Activated CD8-positive, alpha-beta memory T cell treated with anti-CD3 and anti-CD28 coated beads, Interleukin-2, amount 50 U/mL, for 48 hours (primary cell): Measurements from ENCODE around the gene ZNF32.
"Not testable (repeated sequence)": the region's sequence is repeated elsewhere in the genome, so short reads cannot be mapped to it uniquely, and the experiment has no call there.

Source experiments
- DNase-seq: peaks from one replicate; pipeline ENCODE4 v3.0.0-alpha.2; 2020

Gene ZNF32

DNA sequence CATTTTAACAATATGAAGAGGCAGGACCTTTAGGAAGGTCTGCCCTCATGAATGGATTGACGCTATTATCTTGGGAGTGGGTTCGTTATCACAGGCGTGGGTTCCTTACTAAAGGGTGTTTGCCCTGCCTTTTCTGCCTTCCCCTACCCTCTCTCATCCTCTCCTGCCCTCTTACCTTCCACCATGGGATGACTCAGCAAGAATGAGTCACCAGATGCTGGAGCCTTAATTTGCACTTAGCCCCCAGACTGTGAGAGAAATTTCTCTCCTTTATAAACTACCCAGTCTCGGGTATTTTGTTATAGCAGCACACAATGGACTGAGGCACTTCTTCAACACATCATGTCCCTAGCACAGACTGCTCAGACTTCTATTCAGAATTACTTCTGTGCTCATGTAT is 31.4 kb upstream of the ZNF32 start:
- no peak for DNase-seq

DNA sequence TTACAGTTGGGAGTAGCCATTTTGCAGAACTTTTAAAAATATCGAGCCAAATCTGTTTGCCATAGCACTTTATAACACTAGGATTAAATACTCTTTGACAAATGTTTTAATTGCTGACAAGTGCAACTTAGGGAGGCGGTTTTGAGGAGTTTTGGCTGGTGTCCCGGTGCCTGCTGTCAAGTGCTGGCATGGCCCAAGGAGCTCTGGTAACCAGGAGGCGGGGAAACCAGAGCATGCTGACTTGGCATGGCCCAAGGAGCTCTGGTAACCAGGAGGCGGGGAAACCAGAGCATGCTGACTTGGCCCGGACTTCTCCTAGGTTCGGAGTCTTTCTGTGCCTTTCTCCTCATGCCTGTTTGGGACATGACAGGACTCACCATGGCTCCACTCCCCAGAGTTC is 30.8 kb upstream of the ZNF32 start:
- no peak for DNase-seq

DNA sequence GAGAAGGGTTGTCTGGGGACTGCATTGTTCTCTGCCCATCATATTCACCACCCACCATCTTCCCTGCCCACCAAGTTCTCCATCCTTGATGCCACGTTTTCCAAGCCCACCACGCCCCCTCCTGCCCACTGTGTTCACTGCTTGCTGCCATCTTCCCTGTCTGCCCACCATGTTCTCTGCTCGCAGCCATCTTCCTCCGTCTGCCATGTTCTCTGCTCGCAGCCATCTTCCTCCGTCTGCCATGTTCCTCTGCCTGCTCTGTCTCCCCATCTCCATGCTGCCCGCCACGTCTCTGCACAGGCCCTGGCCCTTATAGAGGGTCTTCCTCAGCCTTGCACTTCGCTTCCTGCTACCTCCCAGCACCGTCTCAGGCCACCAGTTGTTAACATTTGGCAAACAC is 30.0 kb upstream of the ZNF32 start:
- no peak for DNase-seq

DNA sequence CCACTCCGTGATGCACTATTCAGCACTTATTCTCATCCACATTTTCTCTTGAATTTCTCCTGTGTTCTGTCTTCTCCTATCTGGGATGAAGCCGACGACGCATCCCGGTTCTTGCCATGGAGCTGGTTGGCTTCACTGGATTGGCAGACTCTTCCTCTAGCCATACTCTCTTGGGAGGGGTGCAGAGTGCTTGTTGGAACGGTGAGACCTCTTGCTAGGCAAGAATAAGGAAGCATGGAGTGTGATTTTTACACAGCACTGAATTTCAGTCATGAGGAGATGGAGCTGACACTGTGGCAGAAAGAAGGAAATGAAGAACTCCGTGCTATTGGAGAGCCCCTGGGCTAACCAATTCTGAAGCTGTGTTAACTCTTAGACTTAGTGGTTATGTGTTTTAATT is 28.2 kb upstream of the ZNF32 start:
- DNase-seq, result no peak

DNA sequence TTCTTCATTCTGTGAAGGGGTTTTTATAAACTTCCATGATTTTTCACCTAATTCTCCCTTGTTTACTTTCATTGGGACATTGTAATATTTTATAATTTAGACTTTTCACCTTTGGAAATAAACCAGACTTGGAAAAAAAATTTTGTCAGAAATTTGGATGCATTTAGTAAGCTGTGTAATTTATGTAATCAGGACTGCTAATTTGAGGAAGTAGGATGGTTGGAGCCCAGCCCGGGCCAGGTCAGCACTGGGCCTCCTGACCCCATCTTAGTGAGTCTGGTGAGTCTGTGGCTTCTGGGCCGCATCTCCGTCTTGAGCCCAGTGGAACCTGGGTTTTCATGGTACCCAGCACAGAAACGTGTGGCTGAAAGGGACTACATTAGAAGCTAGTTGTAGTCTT is 27.6 kb upstream of the ZNF32 start:
- DNase-seq, result no peak

DNA sequence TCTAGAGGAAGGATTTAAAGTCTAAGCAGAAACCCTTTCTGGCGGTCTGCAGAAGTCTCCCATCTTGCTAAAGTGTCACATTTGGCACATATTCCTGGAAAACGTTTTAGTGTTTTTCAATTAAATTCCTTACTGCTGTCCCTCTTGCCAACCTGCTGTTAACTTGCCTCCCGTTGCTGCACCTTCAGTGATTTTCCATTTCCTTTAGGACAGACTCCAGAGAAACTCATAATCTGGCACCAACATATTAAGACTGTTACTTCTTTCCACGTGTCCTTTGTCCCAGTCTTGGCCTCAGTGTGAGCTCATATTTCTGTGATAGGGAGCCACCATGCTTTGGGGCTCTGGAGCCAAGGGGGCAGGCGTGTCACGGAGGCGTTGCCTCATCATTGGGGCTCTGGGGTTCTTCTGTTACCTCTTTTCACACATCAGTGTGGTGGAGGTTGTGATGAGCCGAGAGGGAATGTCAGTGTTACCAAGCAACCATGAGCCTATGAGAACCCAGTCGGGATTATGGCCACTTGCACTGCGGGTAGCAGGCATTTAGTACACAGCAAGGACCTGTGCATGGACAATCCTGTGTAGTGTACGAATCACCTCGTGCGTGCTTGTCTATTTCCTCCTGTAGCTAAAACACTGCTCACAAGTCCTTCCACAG is 26.0 kb upstream of the ZNF32 start:
- DNase-seq, result no peak

DNA sequence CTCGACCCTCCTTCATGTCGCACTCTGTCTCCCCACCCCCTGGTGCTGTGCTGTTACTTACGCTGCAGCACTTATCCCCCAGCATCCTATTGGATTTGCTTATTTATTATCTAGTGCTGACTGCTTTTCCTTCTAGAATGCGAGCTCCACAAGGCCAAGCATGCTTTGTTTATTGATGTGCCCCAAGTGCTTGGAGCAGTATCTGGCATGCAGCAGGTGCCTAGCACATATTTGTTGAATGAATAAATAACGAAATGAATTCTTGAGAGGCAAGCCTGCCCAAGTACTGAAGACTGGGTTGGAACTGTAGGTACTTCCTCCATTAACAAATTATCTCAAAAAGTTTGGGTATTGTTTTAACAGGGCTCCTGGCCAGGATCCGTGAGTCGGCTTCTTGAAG is 24.8 kb upstream of the ZNF32 start:
- no peak for DNase-seq

DNA sequence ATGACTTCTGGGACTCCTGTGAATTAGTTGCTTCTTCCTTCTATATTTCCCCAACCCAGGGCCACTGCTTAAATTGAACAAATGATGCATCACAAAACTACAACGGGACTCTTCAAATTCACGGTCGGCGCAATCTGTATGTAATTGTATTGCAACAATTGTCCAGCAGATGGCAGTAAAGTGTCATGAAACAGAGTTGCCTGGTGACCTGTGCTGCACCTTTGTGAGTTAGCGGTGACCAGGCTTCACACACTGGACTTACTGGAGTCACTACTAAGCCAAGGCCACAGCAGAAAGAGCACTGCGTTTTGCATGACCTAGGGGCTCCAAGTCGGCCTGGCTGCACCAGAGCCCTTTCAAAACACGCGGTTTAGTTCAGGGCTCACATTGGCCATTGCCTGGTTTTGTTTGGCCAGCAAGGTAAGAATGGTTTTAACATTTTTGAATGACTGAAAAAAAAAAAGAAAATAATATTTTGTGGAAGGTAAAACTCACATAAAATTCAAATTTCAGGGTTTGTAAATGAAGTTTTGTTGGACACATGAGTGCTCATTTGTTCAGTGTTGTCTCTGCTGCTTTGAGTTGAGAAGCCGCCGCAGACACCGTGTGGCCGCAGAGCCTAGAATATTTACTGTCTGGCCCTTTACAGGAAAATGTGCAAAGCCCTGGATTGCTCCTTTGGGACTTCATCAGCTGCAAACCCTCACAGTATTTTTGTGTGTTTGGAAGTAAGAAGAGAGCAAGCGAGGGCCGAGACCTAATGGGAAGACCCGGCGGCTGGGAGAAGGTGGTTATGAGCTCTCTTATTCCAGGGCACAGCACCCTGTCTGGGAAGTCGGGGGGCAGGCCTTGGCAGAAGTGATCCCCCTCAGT is 23.2 kb upstream of the ZNF32 start:
- DNase-seq, result no peak

DNA sequence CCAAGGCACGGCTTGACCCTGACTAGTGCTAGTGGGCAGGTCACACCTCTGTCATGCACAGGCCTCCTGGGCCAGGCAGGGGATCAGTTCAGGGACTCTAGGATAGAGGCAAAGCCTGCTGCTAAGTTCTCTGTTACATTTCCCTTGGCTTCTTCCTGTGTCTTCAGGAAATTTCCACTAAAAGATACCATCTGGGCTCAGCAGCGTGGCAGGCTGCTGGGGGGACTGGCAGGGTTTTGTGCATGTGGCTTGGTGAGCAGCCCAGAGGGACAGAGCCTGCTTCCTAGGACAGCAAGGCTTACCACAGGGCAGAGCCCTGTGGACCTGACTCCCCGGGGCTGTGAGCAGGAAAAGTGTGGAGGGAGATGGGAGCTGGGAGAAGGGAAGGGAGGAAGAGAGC is 20.7 kb upstream of the ZNF32 start:
- no peak for DNase-seq

DNA sequence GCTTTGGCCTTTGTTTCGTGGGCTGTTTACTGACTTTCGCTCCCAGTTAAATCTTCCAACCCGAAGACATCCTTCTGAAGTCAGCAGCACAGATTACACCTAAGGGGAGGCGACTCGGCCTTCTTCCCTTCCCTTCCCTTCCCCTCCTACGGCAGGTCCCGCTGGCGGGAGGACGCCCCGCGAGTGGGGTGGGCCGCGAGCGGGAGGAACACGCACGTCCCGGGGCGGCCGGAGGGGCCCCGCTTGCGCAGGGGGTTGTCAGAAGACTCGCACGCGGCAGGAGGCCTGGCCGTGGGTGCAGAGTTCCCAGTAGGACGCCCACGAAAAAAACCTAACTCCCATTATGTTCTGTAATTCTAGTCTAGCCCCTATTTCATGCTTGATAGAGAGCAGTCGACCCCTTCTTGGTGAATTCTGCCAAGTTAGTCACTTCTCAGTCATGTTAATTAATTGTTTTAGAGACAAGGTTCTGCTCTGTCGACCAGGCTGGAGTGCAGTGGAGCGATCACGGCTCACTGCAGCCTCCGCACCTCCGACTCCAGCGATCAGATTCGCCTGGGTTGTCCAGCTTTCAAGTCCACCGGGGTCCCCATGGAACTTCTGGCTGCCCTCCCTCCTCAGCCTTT is 19.2 kb upstream of the ZNF32 start:
- no peak for DNase-seq

DNA sequence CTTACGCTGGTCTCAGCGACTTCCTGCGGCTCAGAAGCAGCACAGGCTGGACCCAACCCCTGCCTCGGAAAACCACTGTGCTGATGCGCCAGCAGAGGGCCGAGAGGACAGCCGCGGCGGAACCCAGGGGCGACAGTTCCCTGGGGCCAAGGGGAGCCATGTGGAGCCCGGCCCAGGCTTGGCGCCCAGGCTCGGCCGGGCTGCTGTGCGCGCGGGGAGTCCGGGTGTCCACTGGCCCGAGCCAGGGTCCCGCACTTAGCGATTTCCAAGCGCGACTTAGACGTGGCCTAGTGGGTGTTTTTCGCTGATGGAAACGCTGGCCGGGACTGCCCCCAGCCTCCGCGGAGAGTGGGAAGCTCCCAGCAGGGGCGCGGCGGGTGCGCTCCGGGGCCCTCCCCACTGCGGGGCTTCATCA is 18.6 kb upstream of the ZNF32 start:
- no peak for DNase-seq

DNA sequence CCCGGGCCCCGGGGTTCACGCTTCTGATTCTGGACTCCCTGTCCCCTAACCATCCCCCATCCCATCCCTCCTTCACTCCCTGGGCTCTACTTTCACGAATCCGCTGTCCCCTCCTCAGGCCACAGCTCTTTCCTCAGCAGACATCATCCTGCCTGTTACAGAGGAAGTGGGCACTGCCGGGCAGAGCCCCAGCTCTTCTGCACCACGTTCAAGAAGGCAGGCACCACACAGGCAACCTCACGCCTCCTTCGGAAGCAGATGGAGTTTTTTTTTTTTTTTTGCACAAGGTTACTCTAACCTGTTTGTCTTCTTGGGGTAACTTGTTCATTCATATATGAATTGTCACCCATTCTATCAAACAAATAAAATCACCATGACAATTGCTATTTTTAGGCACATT is 17.9 kb upstream of the ZNF32 start:
- no peak for DNase-seq

DNA sequence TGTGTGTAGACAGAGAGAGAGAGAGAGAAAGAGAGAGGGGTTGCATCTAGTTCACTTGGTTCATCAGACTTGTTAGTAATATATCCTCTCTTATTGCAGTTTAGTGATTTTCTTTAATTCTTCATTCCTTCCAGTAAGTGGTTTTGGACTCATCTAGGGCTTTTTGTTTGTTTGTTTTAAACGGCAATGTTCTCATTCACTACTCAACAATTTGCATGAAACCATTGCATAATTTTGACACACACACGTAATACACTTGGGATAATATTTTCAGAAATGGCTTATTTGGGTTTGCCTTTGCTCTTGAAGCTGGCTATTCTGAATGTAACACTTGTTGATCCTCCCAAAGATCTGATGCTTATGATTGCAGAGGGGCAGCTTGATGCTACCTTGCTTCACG is 16.4 kb upstream of the ZNF32 start:
- DNase-seq, result no peak

DNA sequence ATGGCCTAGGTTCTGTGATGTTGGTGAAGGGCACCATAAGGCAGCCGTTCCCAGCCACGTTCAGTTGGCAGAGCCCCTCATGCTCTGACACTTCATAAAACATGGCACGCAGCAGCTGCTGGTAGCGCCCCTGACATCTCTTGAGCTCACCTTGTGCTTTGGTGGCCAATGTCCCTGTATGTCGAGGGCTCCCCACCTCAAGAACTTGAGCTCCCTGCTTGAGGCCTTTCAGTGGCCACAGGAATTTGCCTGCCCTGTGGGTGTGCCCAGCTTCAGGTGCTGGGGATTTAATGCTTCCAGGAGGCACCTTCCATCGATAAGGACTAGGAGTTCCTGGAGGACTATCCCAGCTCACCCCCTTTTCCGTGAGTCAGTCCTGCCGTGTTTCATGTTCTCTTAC is 9.5 kb upstream of the ZNF32 start:
- no peak for DNase-seq

DNA sequence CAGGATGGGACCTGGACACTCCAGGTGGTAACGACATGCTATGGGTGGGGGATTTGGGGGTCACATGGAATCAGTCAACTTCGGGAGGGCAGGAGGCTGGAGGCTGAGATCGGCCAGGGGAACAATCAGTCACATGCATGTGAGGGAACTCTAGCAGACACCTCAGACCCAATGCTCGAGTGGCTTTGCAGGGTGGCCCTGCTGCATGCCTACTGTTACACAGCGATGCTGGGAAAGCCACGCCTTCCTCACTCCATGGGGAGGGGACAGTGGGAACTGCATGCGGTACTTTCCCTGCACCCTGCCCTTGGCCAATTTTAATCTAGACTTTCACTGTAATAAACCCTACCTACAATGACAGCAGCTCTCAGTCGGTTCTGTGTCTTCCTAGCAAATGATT is 6.6 kb upstream of the ZNF32 start:
- DNase-seq, result no peak

DNA sequence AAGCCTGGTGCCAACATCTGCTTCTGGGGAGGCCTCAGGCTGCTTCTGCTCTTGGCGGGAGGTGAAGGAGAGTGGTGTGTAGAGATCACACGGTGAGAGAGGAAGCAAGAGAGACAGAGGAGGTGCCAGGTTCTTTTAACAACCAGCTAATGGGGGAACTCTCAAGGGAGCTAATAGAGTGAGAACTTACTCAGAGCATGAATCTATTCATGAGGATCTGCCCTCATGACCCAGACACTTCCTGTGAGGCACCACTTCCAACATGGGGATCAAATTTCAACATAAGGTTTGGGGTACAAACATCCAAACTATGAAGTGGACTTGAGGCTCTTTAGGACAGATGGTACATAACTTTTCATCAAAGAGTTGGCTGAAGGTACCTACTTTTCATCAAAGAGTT is 5.1 kb upstream of the ZNF32 start:
- no peak for DNase-seq

DNA sequence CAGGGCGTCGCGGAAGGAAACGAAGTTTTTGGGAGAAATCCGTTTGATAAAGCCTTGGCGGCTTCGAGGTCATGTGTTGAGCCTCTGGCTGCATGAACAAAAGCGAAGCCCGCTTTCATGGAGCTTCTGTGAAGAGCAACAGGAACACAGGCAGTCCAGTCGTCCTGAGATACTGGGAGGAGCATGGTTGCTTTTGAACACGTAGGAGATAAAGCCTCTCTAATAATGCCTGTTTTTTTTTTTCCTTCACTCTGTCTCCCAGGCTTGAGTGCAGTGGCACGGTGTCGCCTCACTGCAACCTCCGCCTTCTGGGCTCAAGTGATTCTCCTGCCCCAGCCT is 473 bp upstream of the ZNF32 start:
- DNase-seq, result no peak

DNA sequence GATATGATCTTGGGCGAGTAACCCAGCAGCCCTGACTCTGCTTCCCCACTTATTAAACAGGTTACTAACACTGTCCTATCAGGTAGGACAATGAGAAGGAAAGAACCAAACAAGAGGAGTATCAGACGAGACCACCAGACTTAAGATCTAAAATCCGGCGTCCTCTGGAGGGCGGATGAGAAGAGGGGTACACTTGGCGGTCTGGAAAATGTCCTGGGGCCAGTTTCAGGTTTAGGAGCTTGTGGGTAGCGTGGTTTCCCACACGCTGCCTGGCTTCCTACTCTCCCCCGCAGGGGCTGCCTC is 635 bp downstream of the ZNF32 start:
- no peak for DNase-seq

DNA sequence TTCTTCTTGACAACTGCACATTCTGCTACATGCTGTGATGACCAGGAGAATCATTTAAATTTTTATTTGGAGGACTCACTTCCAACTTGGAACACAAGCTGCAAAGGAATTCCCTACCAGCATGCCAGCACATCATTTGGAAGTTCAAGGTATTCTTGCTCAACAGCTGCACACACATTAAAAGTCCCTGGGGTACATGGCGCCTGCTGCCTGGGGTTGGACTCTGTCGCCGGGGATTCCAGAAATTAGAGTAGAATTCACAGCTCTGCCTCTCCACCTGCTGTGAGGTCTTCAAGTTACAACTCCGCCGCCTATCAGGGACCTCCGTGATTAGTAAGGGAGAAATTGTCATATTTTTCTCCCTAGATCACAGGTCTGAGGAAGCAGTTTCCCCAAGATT is 1.1 kb downstream of the ZNF32 start:
- no peak for DNase-seq

DNA sequence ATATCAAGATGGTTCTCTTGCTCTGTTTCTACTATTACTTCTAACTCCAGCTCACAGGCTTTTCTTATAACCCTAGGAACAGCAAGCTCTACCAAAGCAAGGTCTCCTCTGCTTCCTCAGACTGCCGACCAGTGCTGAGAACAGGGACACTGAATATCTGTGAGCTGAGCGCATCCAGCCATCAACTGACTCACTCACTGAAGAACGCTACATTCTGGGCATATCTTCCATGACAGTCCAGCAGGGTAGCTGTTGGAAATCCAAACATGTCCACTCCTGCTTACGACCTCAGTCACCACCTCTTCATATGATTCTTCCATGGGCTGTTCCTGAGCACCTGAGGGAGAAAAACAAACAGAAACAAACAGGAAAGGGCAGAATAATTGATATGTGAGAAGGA is 2.8 kb downstream of the ZNF32 start:
- no peak for DNase-seq

DNA sequence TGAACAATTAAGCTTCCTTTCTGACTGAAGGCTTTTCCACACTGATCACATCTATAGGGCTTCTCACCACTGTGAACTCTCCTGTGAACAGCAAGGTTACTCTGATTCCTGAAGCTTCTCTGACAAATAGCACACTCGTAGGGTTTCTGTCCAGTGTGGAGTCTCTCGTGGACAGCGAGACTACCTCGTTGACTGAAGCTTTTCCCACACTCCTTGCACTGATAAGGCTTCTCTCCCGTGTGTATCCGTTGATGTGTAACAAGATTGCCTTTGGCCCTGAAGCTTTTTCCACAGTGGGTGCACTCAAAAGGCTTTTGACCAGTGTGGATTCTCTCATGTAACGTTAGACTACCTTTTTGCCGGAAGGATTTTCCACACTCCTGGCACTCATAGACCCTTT is 4.4 kb downstream of the ZNF32 start:
- DNase-seq, result no peak

DNA sequence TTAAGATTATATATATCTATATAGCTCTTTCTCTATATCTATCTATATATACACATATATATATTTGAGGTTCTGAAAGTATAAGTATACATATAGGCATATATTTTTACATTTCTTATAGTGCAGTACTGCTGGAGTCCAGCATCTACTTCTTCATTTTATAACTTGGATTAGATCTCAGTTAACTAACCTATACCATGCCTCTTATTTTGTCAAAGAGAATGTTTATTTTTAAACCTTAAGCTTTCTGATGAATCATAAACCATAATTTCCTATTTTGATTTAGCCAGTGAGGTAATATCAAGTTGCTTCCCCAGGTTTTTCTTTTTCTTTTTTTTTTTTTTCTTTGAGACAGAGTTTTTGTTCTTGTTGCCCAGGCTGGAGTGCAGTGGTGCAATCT is 8.1 kb downstream of the ZNF32 start:
- no peak for DNase-seq

DNA sequence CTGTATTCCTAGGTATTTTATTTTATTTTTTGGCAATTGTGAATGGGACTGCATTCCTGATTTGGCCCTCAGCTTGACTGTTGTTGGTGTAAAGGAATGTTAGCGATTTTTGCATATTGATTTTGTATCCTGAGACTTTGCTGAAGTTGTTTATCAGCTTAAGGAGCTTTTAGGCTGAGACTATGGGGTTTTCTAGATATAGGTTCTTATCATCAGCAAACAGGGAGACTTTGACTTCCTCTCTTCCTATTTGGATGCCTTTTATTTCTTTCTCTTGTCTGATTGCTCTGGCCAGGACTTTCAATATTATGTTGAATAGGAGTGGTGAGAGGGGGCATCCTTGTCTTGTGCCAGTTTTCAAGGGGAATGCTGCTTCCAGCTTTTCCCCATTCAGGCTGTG is 12.9 kb downstream of the ZNF32 start:
- not testable (repeated sequence) for DNase-seq

DNA sequence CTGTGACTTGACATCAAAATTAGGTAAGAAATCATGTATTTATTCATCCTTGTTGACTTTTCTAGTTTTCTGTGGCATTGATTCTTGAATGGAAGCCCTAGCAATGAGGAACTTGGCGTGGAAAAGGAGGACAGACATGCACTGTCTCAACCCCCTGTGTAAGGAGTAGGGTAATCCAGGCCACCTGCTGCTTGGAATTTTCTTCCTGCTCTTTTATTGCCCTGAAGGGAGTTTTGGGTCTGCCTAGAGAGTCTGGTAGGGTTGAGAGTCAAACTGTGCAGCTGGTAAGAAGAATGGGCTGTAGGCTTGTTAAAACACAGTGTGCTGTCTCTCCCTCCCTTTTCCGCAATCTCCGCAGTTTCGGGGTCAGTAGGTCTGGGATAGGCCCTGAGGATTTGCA is 19.7 kb downstream of the ZNF32 start:
- DNase-seq, result no peak

DNA sequence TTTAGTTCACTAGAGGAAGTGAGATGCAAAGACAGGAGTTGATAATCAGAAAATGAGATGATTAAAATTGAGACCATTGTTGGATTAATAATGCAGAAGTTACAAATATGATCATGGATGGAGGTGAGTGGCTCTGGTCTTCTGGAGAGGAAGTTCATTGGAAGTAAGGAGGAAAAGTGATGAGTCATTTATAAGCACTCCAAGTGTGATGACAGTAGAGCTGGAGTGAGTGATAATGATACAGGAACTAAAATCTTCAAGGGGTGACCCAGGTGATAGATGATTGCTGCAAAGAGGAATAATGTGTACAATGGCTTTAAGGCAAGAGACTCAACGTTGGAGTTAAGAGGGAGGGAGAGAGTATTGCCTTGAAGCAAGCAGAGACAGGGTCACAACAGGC is 20.7 kb downstream of the ZNF32 start:
- no peak for DNase-seq
